NCI-H2171 treated with DMSO at 0.1 percent for 48 hours (cell line): ENCODE data around the gene LSM2.
"Not testable (repeated sequence)": the region's sequence is repeated elsewhere in the genome, so short reads cannot be mapped to it uniquely, and the experiment has no call there.

Experiments
- DNase-seq: peaks from one replicate; lab custom pipeline; 2025; lab: John Stamatoyannopoulos, UW

The LSM2 gene

GRCh38 chr6:31806470-31807272, at the start of gene LSM2:
TSS of gene LSM2 (minus strand) at chr6:31806966. CDS start at chr6:31806757, 209 bp downstream.
- peak; percentile 98 for DNase-seq

GRCh38 chr6:31851980-31852718, 45.4 kb upstream of the LSM2 start:
- DNase-seq, result not testable (repeated sequence)

GRCh38 chr6:31851485-31851832, 44.7 kb upstream of the LSM2 start:
- DNase-seq, result no peak

GRCh38 chr6:31850765-31851484, 44.2 kb upstream of the LSM2 start:
- DNase-seq, result no peak

- DNase-seq, result no peak
Measured at GRCh38 chr6:31847276-31847978, 40.7 kb upstream of the LSM2 start.

- no peak for DNase-seq
Measured at GRCh38 chr6:31844507-31844906, 37.7 kb upstream of the LSM2 start.

- DNase-seq, result no peak
Measured at GRCh38 chr6:31842053-31842452, 35.3 kb upstream of the LSM2 start.

- DNase-seq, result not testable (repeated sequence)
Measured at GRCh38 chr6:31839779-31840126, 33.0 kb upstream of the LSM2 start.

GRCh38 chr6:31838968-31839367, 32.2 kb upstream of the LSM2 start:
- no peak for DNase-seq

GRCh38 chr6:31838114-31838553, 31.4 kb upstream of the LSM2 start:
- not testable (repeated sequence) for DNase-seq

GRCh38 chr6:31837369-31838113, 30.8 kb upstream of the LSM2 start:
- DNase-seq, result no peak

GRCh38 chr6:31836474-31837368, 30.0 kb upstream of the LSM2 start:
- no peak for DNase-seq

GRCh38 chr6:31836047-31836473, 29.3 kb upstream of the LSM2 start:
- DNase-seq, result no peak

- peak; percentile 92 for DNase-seq
Measured at GRCh38 chr6:31834367-31835250, 27.8 kb upstream of the LSM2 start.

GRCh38 chr6:31831350-31832215, 24.8 kb upstream of the LSM2 start:
- no peak for DNase-seq

GRCh38 chr6:31830886-31831335, 24.1 kb upstream of the LSM2 start:
- no peak for DNase-seq

- DNase-seq, result peak; percentile 80
Measured at GRCh38 chr6:31829633-31830283, 23.0 kb upstream of the LSM2 start.
